Stomach (tissue), 4 donors: ENCODE results near the gene NFKBIZ.

Experiments used
- POLR2AphosphoS5 ChIP-seq, 3 donors: sonication (generic); formaldehyde crosslinking; IDR thresholded peaks; one replicate each; pipeline ENCODE4 v1.6.1; 2016; ENCODE audit warnings: antibody characterized with exemption in 3 of 3
- TF ChIP-seq, protein P1 (sequence below), 7 experiments: fragments of 450-650 bp in 4 of 7; fragments of 200-600 bp in 3 of 7; sonication (generic) in 3 of 7; IDR thresholded peaks; one replicate each; pipeline ENCODE4 v1.5.1; 2016 to 2019; ENCODE audit warnings: antibody characterized with exemption in 7 of 7, control low read depth in 2 of 7, mild to moderate bottlenecking in 1 of 7

DNA sequence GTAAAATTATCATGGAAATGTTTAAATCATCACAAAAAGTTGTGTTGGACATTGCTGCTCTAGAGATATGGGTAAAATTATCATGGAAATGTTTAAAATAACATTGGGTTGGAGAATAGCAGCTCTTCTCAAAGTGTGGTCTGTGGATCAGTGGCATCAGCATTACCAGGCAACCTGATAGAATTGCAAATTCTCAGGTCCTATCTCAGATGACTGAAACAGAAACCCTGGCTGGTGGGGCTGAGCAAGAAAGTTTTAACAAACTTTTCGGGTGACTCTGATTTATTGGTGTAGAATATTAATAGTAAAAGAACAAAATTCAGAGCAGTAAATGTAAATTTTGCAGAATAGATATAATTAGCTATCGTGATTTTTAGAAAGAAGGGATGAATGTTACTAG lies 41.4 kb upstream of the NFKBIZ start:
- TF ChIP-seq, protein P1, sequence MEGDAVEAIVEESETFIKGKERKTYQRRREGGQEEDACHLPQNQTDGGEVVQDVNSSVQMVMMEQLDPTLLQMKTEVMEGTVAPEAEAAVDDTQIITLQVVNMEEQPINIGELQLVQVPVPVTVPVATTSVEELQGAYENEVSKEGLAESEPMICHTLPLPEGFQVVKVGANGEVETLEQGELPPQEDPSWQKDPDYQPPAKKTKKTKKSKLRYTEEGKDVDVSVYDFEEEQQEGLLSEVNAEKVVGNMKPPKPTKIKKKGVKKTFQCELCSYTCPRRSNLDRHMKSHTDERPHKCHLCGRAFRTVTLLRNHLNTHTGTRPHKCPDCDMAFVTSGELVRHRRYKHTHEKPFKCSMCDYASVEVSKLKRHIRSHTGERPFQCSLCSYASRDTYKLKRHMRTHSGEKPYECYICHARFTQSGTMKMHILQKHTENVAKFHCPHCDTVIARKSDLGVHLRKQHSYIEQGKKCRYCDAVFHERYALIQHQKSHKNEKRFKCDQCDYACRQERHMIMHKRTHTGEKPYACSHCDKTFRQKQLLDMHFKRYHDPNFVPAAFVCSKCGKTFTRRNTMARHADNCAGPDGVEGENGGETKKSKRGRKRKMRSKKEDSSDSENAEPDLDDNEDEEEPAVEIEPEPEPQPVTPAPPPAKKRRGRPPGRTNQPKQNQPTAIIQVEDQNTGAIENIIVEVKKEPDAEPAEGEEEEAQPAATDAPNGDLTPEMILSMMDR (IDR thresholded peaks at IDR 0.05): no peak
- TF ChIP-seq POLR2AphosphoS5 (IDR thresholded peaks at IDR 0.05): no peak
